Inflammatory macrophage treated with lipopolysaccharide for 4 hours (primary cell): ENCODE data around the gene LUC7L.
"Not testable (repeated sequence)": the region's sequence is repeated elsewhere in the genome, so short reads cannot be mapped to it uniquely, and the experiment has no call there.

ENCODE experiments used
- DNase-seq: peaks from one replicate; pipeline ENCODE4 v3.0.0-alpha.2; 2020

LUC7L gene, protein sequence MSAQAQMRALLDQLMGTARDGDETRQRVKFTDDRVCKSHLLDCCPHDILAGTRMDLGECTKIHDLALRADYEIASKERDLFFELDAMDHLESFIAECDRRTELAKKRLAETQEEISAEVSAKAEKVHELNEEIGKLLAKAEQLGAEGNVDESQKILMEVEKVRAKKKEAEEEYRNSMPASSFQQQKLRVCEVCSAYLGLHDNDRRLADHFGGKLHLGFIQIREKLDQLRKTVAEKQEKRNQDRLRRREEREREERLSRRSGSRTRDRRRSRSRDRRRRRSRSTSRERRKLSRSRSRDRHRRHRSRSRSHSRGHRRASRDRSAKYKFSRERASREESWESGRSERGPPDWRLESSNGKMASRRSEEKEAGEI

DNA sequence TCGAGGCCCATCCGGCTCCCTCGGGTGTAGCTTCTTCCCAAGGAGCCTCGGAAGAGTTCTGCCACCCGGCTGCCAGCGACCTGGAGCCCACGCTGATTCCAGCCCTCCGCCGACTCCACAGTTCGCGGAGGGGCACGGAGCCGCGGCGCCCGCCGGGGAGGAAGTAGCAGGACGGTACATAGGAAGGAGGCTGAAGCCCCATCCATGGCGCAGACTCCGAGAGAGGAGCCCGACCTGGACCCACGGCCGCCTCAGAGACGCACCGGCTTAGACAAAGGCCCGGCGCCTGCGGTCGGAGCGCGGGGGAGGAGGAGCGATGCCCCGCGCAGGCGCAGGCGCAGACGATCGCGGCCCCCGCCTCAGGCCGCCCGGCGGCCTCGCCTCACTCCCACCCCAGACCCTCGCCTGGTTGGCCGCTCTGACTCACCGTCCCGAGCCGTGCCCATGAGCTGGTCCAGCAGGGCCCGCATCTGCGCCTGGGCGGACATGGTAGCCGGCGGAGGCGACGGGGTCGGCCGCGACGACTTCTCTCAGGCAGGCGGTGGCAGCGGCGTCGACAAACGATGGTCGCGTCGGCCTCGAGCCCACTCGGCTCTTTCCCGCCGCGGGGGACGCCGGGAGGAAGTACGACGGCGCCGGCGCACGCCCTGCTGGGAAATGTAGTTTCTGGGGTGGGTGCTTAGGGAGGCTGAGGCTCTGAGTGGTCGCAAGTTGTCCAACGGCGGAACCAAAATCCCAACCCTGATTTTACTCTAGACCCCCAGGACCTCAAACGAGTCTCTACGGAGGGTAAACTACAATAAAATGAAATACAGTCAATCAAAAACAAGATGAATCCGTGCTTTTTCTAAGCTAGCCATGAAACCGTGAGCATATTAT lies at the start of gene LUC7L:
Gene LUC7L (minus strand): TSS at position 598 of the 879 bp plus-strand sequence. CDS start 110 bp downstream, at position 488.
- DNase-seq: peak; percentile 86

DNA sequence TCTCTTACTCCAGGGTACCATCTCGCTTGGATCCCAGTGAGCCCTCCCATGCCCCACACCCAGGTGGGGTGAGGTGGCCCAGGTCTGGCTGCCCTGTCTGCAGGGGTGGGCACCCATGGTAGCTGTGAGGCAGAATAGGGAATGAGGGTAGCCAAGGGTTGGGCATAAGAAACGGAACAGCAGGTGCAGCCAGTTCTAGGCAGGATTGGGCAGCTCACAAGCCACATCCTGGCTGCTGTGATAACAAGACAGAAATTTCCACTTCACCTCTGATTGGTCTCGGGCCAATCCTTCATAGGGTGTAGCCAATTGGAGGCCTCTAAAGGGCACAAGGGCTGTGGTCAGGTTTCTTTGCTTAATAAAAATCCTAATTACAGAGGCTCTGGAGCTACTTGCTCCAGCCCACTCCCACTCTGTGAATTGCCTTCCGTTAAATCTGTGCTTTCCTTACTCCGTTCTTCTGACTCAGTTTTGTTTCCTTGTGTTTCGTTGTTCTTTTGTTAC lies 49.7 kb upstream of the LUC7L start:
- no peak for DNase-seq

DNA sequence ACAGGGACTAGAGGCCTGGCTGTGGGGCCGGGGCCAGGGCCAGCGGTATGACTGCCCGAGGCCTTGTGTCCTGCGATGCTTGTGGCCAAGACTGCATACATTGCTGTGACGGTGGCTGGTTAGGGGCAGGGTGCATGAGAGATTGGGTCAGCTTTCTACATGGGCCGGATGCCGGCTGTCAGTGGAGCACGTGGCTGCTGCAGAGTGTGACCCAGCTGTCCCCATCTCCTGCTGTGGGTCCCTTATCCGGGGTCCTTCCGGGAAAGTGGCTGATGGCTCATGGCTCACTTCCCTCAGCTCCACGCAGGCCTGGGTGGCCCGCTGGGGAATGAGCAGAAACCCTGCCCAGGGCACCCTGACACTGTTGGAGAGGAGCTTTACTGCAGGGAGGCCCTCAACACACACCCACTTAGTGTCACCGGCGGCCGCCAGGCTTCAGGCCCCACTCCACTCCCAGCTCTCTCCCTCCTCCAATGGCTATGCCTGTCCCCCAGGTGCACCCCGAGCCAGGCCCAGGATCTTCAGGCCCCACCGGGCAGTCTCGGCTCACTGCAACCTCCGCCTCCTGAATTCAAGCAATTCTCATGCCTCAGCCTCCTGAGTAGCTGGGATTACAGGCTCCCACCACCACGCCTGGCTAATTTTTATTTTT lies 47.3 kb upstream of the LUC7L start:
- no peak for DNase-seq

DNA sequence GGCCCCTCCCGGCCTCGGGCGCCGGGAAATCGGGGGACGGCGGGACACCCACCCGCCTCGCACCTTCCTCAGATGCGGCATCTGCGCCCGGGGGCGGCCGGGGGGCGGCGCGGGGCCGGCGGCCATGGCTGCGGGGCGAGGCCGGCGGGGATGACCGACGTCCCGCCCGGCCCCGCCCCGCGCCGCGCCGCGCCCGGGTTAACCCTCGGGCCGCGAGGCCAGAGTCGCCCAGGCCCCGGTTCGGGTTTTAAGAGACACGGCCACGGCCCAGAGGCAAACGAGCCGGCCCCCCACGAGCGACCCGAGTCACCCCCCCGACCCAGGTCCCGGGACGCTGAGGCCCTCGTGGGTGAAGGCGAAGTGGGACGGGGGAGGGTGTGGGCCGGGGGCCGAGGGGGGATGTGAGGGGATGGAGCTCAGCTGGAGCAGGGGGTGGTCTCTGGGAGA lies 46.6 kb upstream of the LUC7L start, which contains the start of gene RGS11:
Gene RGS11 (minus strand): TSS at position 159 of the 447 bp plus-strand sequence. CDS start 33 bp downstream, at position 126.
- no peak for DNase-seq

DNA sequence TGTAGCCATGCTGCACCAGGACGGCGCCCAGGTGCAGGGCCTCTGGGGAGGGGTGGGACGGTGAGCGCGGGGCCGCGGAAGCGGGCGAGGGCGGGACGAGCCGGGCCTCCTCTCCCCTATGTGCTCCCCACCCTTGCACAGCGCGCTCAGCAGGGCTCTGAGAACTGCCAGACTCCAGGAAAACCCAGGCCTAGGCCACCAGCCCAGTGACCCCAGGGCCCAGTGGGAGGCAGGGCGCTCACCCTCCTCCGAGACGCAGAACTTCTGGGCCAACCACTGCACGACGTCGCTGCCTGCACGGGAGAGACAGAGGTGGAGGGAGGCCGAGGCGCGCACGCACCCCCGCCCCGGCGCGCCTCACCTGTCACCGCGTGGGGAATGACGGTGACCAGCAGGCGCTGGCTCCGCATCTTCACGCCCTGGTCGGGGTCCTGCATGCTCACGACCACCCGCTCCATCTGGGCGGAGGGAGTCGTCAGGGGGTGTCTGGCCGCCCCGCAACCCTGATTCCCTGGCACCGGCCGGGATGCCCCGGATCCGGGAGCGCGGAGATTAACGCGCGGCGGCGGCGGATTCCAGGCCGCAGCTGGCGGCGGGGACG lies 45.9 kb upstream of the LUC7L start:
- no peak for DNase-seq

DNA sequence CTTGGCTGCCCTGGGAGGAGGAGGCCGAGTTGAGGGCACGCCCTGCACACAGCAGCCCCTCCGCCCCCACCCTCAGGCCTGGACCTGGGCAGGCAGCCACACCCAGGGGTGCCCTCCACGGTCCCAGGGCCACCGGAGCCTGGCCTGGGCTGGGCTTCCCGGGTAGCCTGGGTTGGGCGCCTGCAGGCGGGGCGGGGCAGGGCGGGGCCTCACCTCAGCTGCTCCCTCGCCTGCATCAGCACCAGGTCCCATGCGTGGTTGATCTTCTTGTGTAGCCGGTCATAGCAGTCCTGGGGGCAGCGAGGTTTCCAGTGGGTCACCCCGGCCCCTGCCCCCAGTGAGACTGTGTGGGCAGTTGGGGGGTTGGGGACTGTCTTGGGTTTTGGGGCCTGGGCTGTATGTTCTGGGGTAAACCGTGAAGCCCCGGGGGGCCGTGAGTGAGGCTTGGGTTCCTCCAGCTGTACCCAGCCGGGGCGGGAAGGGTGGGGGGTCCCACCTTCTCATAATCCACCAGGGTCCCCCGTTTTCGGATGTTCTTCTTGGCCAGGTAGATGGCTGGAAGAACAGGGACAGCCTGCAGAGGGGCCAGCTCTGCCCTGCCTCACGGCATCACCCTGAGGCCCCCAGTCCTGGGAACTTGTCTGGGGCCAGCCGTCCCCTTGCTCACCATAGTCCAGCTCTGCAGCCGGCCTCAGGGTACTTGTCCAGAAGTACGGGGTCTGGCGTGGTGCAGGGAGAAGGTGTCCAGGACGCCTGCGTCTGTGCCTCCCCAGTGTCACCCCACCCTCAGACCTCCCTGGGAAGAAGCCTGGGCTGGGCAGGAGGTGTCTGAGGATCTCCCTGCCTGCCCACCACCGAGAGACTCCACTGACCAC lies 44.5 kb upstream of the LUC7L start:
- DNase-seq: no peak

DNA sequence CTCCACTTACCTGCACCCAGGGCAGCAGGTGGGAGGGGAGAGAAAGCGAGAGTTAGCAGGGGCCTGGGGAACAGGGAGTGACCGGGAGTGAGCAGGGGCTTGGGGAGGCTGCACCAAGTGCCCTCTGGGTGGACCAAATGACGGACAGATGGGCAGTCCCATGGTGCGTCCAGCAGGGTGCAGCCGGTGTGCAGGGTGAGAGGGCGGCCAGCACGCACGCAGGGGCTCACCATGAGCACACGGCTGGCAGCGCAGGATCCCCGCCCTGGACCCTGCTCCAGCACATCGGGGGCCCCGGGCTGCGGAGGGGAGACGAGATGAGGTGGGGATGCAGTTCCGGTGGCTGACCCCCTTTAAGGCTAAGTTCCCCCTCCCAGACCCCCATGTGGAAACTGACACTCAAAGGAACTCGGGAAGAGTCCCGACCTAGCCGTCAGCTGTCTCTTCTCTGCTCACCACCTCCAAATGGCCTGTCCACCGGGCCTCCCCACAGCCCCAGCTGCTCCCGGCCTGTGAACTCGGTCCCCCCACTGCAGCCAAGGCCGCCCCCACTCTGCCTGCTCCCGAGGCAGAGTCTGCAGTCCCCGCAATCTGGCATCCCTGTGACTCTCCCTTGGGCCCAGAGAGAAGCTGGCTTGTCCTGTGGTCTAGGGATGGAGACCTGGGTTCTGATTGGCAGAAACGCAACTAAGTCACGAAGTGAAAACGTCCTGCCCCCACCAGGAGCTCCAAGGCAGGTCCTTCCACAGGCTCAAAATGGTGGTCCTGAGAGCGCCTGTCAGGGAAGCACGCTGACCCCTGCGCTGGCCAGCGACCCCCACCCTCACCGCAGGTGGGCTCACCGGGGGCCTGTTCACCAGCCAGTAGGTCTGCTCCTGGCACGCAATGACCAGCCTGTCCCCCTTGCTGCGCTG lies 43.6 kb upstream of the LUC7L start:
- DNase-seq: no peak

DNA sequence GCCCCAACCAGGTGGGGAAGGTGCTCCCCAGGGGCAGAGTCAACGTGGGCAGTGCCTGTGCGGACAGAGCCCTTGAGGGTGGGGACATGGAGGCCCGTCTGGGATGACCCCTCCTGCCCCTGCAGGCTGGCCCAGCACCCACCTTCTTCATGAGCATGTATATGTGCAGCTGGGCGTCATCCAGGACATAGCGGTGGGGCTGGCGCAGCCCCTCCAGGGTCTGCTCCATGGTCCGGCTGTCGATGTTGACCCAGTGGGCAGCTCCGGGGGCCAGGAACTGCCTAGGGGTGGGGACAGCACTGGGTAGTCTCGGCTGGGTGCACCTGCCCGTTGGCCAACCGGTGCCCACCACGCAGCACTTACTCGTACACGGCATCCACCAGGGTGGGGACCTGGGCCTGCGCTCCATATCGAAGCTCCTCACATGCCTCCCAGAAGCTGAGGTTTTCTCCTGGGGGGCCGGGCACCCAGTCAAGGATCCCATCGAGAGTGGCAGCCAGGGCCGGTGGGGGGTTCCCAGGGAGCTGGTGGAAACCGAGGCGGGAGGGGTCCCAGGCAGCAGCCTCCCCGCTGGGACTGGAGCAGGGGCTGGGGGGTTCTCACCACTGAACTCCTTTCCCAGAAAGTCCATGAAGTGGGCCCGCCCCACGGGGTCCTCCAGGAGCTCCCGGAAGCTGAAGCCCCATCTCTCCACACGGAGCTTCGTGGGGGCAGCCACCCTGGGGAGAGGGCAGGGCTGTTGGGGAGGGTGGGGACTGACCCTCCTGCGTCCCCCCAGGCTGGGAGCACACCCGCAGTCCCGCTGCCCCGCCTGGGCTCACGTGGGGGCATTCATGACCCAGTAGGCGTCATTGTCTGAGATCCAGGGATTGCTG lies 41.4 kb upstream of the LUC7L start:
- DNase-seq: no peak

DNA sequence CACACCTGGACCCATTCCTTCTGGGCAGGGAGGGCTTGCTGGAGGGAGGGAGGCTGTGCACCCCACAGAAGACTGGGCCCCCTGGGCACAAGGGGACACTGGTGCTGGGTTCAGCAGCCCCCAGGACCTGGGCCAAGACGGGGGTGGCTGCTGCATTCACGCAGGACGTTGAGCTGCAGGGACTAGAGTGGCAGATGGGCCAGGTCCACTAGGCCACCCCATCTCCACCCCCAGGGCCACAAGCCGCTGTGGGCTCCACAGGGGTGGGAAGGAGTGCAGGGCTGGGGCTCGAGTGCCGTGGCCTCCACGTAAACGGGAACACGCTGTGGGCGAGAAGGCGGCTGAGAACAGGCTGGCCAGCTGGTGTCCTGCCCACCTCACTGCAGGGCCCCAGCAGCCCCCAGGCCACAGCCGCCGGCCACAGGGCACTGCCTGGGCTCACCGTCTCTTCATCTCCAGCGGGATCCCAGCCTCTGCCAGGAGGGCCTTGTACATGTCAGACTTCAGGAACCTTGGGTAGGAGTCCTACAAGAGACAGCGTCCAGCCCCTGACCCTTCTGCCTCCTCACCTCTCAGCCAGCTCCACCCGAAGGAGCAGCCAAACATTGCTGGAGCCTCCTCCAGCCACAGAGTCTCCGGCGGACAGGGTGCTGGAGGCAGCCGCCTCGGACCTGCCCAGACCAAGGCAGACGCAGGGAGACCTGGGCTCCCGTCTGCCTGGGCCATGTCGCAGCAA lies 40.0 kb upstream of the LUC7L start:
- no peak for DNase-seq

DNA sequence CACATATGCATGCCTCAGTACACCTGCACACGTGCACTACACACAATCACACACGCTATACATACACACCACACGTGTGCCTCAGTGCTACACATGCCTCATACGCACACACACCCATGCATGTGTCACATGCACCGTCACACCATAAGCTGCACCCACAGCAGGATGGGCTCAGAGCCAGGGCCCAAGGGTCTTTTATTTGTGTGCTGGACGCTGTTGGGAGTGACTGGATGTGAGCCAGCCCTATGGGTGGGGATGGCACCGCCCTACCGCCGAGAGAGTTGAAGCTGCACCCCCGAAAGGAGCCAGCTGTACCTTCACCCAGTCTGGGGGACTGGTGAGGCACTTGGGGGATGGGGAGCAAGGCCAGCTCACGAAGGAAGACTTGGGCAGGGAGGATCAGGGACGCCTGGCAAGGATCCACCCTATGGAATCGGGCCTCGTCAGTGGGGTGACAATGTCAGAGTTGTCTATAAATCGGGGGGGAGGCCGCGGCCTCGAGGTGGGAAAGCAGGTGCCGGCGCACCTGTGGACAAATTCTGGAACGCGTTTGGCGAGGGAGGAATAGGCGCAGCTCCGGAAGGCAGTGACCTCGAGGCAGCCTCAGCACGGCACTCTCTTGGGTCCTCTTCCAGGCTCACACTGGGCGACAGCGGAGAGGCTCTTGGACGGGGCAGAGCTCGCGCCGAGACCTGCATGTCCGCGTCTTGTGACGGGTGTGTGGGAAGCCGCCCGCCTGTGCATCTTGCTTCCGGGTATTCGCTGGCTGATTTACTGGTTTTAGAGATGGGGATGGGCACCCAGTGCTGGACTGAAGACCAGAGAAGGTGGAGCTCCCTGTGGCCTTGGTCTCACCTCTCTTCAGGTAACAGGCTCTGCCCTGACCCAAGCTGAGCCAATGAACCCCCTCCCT lies 39.1 kb upstream of the LUC7L start:
- DNase-seq: no peak

DNA sequence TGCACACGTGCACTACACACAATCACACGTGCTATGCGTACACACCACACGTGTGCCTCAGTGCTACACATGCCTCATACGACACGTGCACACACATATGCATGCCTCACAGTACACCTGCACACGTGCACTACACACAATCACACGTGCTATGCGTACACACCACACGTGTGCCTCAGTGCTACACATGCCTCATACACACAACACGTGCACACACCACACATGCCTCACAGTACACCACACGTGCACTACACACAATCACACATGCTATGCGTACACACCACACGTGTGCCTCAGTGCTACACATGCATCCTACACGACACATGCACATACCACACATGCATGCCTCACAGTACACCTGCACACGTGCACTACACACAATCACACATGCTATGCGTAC lies 38.3 kb upstream of the LUC7L start:
- DNase-seq: not testable (repeated sequence)

DNA sequence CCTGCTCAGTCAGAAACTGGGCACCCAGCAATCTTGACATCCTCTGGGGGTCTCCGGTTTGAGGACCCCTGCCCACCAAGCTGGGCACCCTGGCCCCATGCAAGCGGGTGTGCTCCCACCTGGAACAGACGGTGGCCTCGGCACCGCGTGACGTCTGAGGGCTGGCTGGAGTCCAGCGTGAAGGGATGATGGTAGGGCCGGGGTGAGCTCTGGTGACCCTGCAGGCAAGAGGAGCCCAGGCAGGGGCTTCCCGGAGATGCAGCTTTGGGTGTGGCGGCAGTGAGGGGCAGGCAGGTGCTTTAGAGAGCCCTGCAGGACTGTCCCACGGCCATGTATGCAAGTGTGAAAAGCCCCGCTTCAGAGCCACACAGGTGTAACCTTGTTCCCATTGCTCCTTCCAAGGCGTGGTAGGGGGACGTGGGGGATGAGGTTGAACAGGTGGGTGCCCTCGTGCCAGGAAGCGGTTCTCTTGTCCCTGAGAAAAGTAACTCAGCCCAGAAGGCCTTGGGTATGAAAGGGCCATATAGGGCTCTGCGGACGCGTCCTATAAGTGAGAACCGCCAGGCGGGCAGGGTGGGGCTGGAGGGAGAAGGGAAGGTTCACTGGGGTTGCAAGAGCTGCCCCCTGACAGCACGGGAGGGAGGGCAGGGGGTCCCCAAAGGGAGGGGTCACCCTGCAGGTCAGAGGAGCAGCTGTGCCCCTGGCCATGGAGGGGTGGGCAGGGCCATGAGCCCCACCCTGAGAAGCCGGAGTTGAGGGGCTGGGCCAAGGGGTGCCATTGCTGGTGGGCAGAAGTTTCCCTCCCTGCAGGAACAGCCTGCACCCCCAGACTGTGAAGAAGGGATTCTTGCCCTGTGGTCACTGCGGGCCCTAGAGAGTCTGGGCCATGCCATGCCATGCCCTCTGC lies 37.3 kb upstream of the LUC7L start:
- no peak for DNase-seq

DNA sequence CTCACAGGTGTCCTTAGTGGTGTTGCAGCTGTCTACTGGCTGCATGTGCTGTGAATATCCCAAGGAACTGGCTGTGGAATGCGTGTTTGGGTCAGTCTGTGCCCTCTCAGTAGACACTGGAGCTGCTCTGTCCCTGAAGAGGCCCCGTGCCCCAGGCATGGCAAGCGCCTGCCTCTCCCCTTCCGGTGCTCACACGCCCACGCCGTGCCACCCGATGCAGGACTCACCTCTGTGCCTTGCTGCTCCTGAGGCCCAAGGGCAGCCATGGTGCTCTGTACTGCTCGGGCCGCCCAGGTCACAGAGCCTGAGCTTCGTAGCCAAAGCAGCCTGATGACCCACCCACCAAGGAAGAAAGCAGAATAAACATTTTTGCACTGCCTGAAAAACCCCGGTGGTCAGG lies 36.5 kb upstream of the LUC7L start:
- DNase-seq: no peak

DNA sequence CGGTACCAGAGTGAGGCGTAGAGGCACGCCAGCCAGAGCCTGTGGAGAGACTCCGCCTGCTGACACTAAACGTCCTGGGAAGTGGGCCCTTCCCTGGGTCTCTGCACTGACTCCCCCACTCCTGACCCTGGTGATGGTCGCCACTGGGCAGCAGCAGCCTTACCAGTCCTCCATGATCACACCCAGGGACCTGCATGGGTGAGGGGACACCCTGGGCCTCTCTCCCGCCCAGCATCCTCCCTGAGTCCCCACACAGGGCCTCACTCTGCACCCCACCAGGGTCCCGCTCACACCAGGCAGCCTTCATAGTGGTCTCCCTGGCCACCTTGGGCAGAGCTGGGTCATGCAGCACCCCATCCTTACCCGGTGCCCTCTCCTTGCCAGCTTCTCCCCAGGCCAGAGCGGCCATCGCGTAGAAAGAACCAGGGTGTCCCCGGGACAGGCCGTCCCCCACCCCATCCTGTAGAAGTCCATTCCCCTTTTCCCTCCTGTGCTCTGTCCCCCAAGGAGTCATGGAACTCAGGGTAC lies 35.8 kb upstream of the LUC7L start:
- no peak for DNase-seq

DNA sequence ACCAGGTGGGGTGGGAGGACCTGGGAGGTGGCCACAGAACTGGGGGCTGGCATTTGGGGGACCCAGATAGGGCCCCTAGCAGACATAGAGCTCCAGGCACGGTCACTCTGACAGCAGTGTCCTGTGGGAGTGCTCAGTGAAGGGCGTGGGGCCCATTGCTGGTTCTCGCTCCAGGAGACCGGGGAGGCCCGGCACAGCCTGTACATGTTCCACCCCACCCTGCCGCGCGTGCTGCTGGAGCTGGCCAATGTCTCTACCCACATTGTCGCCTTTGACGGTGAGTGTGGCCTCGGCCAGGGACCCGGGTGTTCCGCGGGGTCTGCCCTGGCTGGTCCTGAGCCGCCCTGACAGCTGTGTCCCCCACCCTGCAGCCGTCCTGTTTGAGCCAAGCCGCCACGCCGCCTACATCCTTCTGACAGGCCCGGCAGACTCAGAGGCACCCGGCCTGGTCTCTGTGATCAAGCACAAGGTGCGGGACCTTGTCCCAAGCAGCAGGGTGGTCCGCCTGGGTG lies 35.2 kb upstream of the LUC7L start:
- no peak for DNase-seq

DNA sequence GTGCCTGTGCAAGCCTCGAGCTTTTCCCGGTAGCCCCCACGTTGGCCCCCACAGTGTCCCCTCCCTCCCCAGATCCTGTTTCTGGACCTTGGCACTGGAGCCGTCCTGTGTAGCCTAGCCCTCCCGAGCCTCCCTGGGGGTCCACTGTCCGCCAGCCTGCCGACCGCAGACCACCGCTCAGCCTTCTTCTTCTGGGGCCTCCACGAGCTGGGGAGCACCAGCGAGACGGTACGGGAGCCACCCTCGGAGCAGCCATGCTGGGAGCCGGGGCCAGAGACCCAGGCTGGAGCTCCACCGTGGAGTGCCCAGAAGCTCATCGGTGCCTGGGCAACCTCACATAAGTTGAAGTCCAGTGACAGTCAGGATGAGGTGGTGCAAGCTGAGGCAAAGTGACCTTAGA lies 34.7 kb upstream of the LUC7L start:
- DNase-seq: no peak
